RWPE2 (cell line): ENCODE data around the gene TRABD2A.

ENCODE experiments used
- ATAC-seq: fragments of 200-7000 bp; cut with Tn5 transposase; 3 replicates; pipeline ENCODE4 v1.9.1; 2021; ENCODE audit warnings: low read depth
- DNase-seq: peaks from one replicate; pipeline ENCODE4 v3.0.0-alpha.2; 2020; ENCODE audit warnings: low spot score
- H3K27ac ChIP-seq: fragments of 450-650 bp; 2 replicates; pipeline ENCODE4 v1.5.1; 2017; ENCODE audit warnings: mild to moderate bottlenecking; ENCODE audit not compliant: poor library complexity, severe bottlenecking
- H3K27me3 ChIP-seq: fragments of 250-450 bp; sonication (Bioruptor Pico); 2 replicates; pipeline ENCODE4 v1.5.1; 2021; ENCODE audit warnings: mild to moderate bottlenecking, moderate library complexity; ENCODE audit not compliant: insufficient read depth, poor library complexity, severe bottlenecking
- H3K36me3 ChIP-seq: fragments of 250-450 bp; sonication (Bioruptor Pico); 2 replicates; pipeline ENCODE4 v1.5.1; 2020; ENCODE audit warnings: low read depth, mild to moderate bottlenecking, moderate library complexity
- H3K4me1 ChIP-seq: fragments of 250-450 bp; sonication (Bioruptor Pico); 2 replicates; pipeline ENCODE4 v1.5.1; 2021; ENCODE audit warnings: mild to moderate bottlenecking, moderate library complexity; ENCODE audit not compliant: insufficient read depth, poor library complexity, severe bottlenecking
- H3K4me3 ChIP-seq: fragments of 250-450 bp; sonication (Bioruptor Pico); 2 replicates; pipeline ENCODE4 v1.5.1; 2021; ENCODE audit warnings: mild to moderate bottlenecking, moderate library complexity; ENCODE audit not compliant: severe bottlenecking
- H3K9me3 ChIP-seq: fragments of 250-450 bp; sonication (Bioruptor Pico); 2 replicates; pipeline ENCODE4 v1.5.1; 2021; ENCODE audit warnings: mild to moderate bottlenecking, moderate library complexity; ENCODE audit not compliant: severe bottlenecking
- TF ChIP-seq, protein P1 (sequence below): fragments of 450-650 bp; IDR thresholded peaks from one replicate; pipeline ENCODE4 v1.5.1; 2017; ENCODE audit warnings: mild to moderate bottlenecking, moderate library complexity; ENCODE audit not compliant: poor library complexity, severe bottlenecking

TRABD2A gene

DNA sequence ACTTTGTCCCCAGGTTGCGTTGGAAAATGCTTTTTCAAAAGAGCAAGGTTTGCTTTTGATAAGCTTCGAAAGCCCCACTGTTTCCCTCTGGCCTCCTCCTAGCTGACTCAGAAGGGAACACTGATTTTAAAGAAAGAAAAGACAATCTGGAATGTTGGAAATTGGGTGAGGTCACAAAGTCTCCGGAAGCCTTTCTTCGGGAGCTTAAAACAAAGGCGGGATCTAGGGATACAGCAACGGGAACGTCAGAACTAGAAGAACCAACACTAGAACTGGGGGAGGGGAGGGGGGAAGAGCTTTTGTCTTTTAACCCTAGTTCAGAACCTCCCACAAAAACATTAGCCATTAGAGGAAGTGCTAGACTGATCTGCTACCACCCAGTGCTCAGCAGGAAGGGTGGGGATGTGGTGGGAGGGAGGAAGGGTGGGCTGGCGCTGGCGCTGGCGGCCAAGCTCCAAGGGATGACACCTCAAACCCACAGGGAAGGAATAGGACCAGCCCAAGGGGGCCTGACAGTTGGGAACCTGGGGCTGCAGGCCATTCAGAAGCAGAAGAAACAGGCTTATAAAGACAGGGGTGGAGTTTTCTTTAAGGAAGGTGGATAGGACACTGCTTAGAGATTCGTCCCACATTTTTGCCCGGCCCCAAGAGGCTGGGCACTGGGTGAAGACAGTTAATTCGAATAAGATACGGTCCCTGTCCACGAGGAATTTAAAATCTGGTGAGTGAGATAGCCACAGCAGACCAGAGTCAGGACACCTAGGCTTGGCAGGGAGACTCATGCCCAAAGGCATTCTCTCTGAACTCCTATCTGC, 26.2 kb upstream of the TRABD2A start:
- Histone ChIP-seq H3K27ac (peak overlapping the region; percentile 96), H3K36me3 (peaks cover 13% of the 10 kb centered on the region), H3K9me3 (no peaks in the 10 kb centered on the region), H3K4me1 (peaks cover 15% of the 10 kb centered on the region), H3K4me3 (peak overlapping the region; percentile 95), H3K27me3 (no peaks in the 10 kb centered on the region)
- ATAC-seq (peak; percentile 71), DNase-seq (peak; percentile 80)
- TF ChIP-seq, protein P1, sequence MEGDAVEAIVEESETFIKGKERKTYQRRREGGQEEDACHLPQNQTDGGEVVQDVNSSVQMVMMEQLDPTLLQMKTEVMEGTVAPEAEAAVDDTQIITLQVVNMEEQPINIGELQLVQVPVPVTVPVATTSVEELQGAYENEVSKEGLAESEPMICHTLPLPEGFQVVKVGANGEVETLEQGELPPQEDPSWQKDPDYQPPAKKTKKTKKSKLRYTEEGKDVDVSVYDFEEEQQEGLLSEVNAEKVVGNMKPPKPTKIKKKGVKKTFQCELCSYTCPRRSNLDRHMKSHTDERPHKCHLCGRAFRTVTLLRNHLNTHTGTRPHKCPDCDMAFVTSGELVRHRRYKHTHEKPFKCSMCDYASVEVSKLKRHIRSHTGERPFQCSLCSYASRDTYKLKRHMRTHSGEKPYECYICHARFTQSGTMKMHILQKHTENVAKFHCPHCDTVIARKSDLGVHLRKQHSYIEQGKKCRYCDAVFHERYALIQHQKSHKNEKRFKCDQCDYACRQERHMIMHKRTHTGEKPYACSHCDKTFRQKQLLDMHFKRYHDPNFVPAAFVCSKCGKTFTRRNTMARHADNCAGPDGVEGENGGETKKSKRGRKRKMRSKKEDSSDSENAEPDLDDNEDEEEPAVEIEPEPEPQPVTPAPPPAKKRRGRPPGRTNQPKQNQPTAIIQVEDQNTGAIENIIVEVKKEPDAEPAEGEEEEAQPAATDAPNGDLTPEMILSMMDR: no peak

DNA sequence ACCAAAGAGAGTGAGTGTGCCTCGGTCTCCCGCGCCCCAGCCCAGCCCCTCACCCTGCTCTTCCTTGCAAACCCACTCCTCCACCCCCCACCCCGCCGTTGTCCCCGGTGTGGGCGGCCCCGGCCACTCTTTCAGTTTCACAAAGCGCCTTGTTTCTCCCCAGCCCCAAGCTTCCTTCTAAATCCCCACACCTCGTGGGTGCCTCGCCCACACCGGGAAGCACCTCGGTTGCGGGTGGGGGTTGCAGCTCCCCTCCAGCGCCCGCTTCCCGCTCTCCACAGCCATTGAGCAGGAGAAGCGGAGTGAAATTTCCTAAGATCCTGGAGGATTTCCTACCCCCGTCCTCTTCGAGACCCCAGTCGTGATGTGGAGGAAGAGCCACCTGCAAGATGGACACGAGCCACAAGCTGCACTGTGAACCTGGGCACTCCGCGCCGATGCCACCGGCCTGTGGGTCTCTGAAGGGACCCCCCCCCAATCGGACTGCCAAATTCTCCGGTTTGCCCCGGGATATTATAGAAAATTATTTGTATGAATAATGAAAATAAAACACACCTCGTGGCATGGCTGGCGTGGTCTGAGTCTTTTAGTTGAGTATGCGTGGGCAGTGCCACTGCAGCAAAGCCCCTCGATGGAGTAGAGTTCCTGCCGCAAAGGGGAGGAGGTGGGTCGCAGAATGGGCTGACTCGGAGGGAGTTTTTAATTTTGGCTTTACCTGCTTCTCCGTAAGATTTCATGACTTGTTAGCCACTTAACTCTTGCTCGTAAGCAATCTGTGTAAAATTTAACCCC, 25.4 kb upstream of the TRABD2A start:
- H3K27me3 ChIP-seq: no peaks in the 10 kb centered on the region
- peak overlapping the region; percentile 96 for H3K27ac ChIP-seq
- H3K9me3 ChIP-seq: no peaks in the 10 kb centered on the region
- DNase-seq (no peak), ATAC-seq (no peak)
- peaks cover 13% of the 10 kb centered on the region for H3K36me3 ChIP-seq
- TF ChIP-seq, protein P1: no peak
- H3K4me3 ChIP-seq: peak overlapping the region; percentile 95
- peaks cover 15% of the 10 kb centered on the region for H3K4me1 ChIP-seq

DNA sequence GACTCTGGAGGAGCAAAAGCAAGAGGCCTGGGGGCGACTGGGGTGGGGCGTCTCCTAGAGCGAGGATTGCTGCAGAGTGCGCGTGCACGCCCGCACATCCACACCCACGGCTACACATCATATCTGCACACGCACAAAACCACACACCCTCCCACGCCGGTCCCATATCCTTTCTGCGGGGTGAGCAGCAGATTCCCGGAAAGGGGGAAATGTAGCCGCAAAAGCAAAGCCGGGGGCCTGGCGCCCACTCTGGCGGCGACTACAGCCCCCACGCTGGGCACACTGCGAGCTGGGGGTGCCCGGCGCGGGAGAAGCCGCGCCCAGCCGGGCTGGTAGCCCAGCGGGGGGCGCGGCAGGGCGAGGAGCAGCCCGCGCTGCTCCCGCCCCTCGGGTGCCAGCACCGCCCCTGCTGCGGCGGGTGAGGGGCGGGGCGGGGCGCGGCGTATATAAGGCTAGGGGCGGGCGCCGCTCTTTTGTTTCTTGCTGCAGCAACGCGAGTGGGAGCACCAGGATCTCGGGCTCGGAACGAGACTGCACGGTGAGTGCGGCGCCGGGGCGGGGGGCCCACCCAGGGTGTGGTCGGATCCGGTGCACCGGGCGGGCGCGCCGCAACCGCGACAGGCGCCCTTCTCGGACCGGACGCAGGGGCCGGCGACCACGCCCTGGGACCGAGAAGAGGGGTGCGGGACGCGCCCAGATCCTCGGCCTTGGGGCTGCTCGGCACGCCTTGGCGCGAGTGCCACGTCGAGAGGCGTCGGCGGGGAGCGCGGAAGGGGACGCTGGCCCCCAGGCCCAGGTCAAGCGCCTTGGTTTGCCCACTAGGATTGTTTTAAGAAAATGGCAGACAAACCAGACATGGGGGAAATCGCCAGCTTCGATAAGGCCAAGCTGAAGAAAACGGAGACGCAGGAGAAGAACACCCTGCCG, 24.6 kb upstream of the TRABD2A start, which contains the start of gene TMSB10:
TMSB10 (plus strand) TSS at position 476 of the 927 bp plus-strand sequence.
- peaks cover 15% of the 10 kb centered on the region for H3K4me1 ChIP-seq
- peak; percentile 58 for ATAC-seq

DNA sequence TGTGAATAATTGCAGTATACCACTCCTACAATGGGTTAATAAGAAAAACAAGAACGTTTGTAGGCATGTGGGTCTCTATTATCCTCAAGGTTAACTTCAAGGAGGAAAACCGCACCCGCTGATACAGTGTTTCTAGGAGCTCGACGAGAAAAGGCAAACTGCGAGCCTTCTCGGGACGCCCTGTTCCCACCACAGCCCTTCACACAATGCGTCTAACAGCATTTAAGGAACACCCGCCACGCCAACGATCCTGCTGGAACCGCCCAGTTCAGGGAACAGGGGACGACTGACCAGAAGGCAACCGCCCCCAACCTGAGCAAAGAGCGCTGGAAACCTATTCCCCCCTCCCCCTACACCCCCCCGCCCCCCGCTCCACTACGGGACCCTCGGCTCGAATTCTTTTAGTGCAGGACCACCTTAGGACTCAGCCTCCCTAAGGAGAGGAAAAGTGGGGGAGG, 23.9 kb upstream of the TRABD2A start:
- TF ChIP-seq, protein P1: no peak
- peak; percentile 23; the same call in 1 of the 3 replicates for ATAC-seq
- Histone ChIP-seq H3K36me3 (peaks cover 13% of the 10 kb centered on the region), H3K27ac (peak overlapping the region; percentile 96), H3K27me3 (no peaks in the 10 kb centered on the region), H3K4me3 (peak overlapping the region; percentile 95), H3K9me3 (no peaks in the 10 kb centered on the region), H3K4me1 (peaks cover 15% of the 10 kb centered on the region)
- no peak for DNase-seq

More for the DNA sequence above, 24.6 kb upstream of the TRABD2A start, which contains the start of gene TMSB10:
- Histone ChIP-seq H3K9me3 (no peaks in the 10 kb centered on the region), H3K27ac (peak within 1 kb of the TSS; percentile 96), H3K27me3 (no peaks in the 10 kb centered on the region), H3K36me3 (peaks cover 13% of the 10 kb centered on the region), H3K4me3 (peak within 1 kb of the TSS; percentile 95)
- TF ChIP-seq, protein P1: no peak
- DNase-seq: peak; percentile 85
